ENCODE measurements around the gene MUC5B. TPM values are rescaled to one million over a fixed set of nuclear protein-coding genes. Genes with fewer than 3 reads are reported as not detected.

Gene MUC5B
- total RNA-seq, 1 donor from 2014 or later: not detected

- Mint-ChIP-seq H3K36me3 (ENCODE audit: low read depth) (peaks cover 1% of the 10 kb centered on the region), H3K4me3 (ENCODE audit: unreplicated experiment) (no peak overlapping the region), H3K27ac (ENCODE audit: unreplicated experiment) (no peak overlapping the region), H3K27me3 (ENCODE audit: low read depth) (peaks cover 3% of the 10 kb centered on the region), H3K4me1 (ENCODE audit: low read depth) (no peaks in the 10 kb centered on the region), H3K9me3 (ENCODE audit: low read depth) (no peaks in the 10 kb centered on the region)
- TF ChIP-seq, protein P1, sequence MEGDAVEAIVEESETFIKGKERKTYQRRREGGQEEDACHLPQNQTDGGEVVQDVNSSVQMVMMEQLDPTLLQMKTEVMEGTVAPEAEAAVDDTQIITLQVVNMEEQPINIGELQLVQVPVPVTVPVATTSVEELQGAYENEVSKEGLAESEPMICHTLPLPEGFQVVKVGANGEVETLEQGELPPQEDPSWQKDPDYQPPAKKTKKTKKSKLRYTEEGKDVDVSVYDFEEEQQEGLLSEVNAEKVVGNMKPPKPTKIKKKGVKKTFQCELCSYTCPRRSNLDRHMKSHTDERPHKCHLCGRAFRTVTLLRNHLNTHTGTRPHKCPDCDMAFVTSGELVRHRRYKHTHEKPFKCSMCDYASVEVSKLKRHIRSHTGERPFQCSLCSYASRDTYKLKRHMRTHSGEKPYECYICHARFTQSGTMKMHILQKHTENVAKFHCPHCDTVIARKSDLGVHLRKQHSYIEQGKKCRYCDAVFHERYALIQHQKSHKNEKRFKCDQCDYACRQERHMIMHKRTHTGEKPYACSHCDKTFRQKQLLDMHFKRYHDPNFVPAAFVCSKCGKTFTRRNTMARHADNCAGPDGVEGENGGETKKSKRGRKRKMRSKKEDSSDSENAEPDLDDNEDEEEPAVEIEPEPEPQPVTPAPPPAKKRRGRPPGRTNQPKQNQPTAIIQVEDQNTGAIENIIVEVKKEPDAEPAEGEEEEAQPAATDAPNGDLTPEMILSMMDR (IDR thresholded peaks at IDR 0.05): no peak
- DNase-seq (ENCODE audit: low spot score): no peak
Observed at GRCh38 chr11:1254733-1255132, 31.9 kb downstream of the MUC5B start.

- TF ChIP-seq, protein P1 (IDR thresholded peaks at IDR 0.05): no peak
- Mint-ChIP-seq H3K4me1 (ENCODE audit: low read depth) (no peaks in the 10 kb centered on the region), H3K9me3 (ENCODE audit: low read depth) (no peaks in the 10 kb centered on the region), H3K27me3 (ENCODE audit: low read depth) (peaks cover 3% of the 10 kb centered on the region), H3K4me3 (ENCODE audit: unreplicated experiment) (no peak overlapping the region), H3K27ac (ENCODE audit: unreplicated experiment) (no peak overlapping the region), H3K36me3 (ENCODE audit: low read depth) (peaks cover 1% of the 10 kb centered on the region)
- no peak for DNase-seq (ENCODE audit: low spot score)
Observed at GRCh38 chr11:1255151-1255550, 32.3 kb downstream of the MUC5B start.

GRCh38 chr11:1256257-1257045 is 33.6 kb downstream of the MUC5B start:
- no peaks in the 10 kb centered on the region for H3K4me1 Mint-ChIP-seq (ENCODE audit: low read depth)
- peaks cover 3% of the 10 kb centered on the region for H3K27me3 Mint-ChIP-seq (ENCODE audit: low read depth)
- peaks cover 1% of the 10 kb centered on the region for H3K36me3 Mint-ChIP-seq (ENCODE audit: low read depth)
- no peak overlapping the region for H3K27ac Mint-ChIP-seq (ENCODE audit: unreplicated experiment)
- no peak for DNase-seq (ENCODE audit: low spot score)
- no peak overlapping the region for H3K4me3 Mint-ChIP-seq (ENCODE audit: unreplicated experiment)
- TF ChIP-seq, protein P1 (IDR thresholded peaks at IDR 0.05): no peak
- H3K9me3 Mint-ChIP-seq (ENCODE audit: low read depth): no peaks in the 10 kb centered on the region

- H3K36me3 Mint-ChIP-seq (ENCODE audit: low read depth): peaks cover 1% of the 10 kb centered on the region
- H3K27ac Mint-ChIP-seq (ENCODE audit: unreplicated experiment): no peak overlapping the region
- H3K9me3 Mint-ChIP-seq (ENCODE audit: low read depth): no peaks in the 10 kb centered on the region
- H3K4me3 Mint-ChIP-seq (ENCODE audit: unreplicated experiment): no peak overlapping the region
- DNase-seq (ENCODE audit: low spot score): no peak
- H3K27me3 Mint-ChIP-seq (ENCODE audit: low read depth): peaks cover 1% of the 10 kb centered on the region
- TF ChIP-seq, protein P1 (IDR thresholded peaks at IDR 0.05): no peak
- H3K4me1 Mint-ChIP-seq (ENCODE audit: low read depth): peaks cover 4% of the 10 kb centered on the region
Observed at GRCh38 chr11:1257366-1257765, 34.5 kb downstream of the MUC5B start.

GRCh38 chr11:1257916-1258315 is 35.0 kb downstream of the MUC5B start:
- Mint-ChIP-seq H3K36me3 (ENCODE audit: low read depth) (peaks cover 1% of the 10 kb centered on the region), H3K27ac (ENCODE audit: unreplicated experiment) (no peak overlapping the region), H3K4me3 (ENCODE audit: unreplicated experiment) (no peak overlapping the region), H3K9me3 (ENCODE audit: low read depth) (no peaks in the 10 kb centered on the region), H3K4me1 (ENCODE audit: low read depth) (peaks cover 8% of the 10 kb centered on the region), H3K27me3 (ENCODE audit: low read depth) (peaks cover 1% of the 10 kb centered on the region)
- TF ChIP-seq, protein P1 (IDR thresholded peaks at IDR 0.05): no peak
- no peak for DNase-seq (ENCODE audit: low spot score)

All from chondrocyte (in vitro differentiated cells).